Gastroesophageal sphincter (tissue), 4 donors: ENCODE measurements around the gene DCP1B. TPM values are rescaled to one million over a fixed set of nuclear protein-coding genes. Genes with fewer than 3 reads are reported as not detected.

ENCODE experiments used
- ATAC-seq: fragments of 150-250 bp; one replicate; pipeline ENCODE4 v1.9.1; 2016; ENCODE audit warnings: mild to moderate bottlenecking, moderate library complexity
- H3K27ac ChIP-seq, 4 donors: fragments of 200-600 bp; sonication (generic) in 3 of 4; 1 replicate in 3 of 4; 2 replicates in 1 of 4; pipeline ENCODE4 v1.5.1; 2016 to 2019
- H3K27me3 ChIP-seq: fragments of 200-600 bp; sonication (generic); one replicate; pipeline ENCODE4 v1.5.1; 2019
- H3K36me3 ChIP-seq, 2 donors: fragments of 200-600 bp; sonication (generic); one replicate each; pipeline ENCODE4 v1.5.1; 2019; ENCODE audit warnings: control low read depth in 1 of 2
- H3K4me1 ChIP-seq, 3 donors: fragments of 200-600 bp; sonication (generic); 1 replicate in 2 of 3; 2 replicates in 1 of 3; pipeline ENCODE4 v1.5.1; 2016 to 2019; ENCODE audit warnings: control low read depth in 2 of 3
- H3K4me3 ChIP-seq, 2 donors: fragments of 200-600 bp; sonication (generic); one replicate each; pipeline ENCODE4 v1.5.1; 2019; ENCODE audit warnings: mild to moderate bottlenecking in 1 of 2, moderate library complexity in 1 of 2
- H3K9me3 ChIP-seq, 3 donors: fragments of 200-600 bp; sonication (generic); one replicate each; pipeline ENCODE4 v1.5.1; 2017 to 2019; ENCODE audit warnings: control low read depth in 2 of 3
- EP300 ChIP-seq: sonication (generic); formaldehyde crosslinking; IDR thresholded peaks from one replicate; pipeline ENCODE4 v1.6.1; 2017; ENCODE audit warnings: antibody characterized with exemption, mild to moderate bottlenecking
- POLR2A ChIP-seq, 2 donors: fragments of 450-650 bp; IDR thresholded peaks; one replicate each; pipeline ENCODE4 v1.6.1; 2017; ENCODE audit warnings: antibody characterized with exemption in 2 of 2, mild to moderate bottlenecking in 2 of 2, moderate library complexity in 1 of 2
- POLR2AphosphoS5 ChIP-seq: sonication (generic); formaldehyde crosslinking; IDR thresholded peaks from one replicate; pipeline ENCODE4 v1.6.1; 2017; ENCODE audit warnings: antibody characterized with exemption
- WGBS, 2 donors: methylation state at CpG; one replicate each; pipeline ENCODE4 v1.1.5; 2018; ENCODE audit warnings: low coverage in 1 of 2; 5-methylcytosine and 5-hydroxymethylcytosine counted together
- total RNA-seq, 4 donors: library from RNA; depleted of rRNA; stranded (reverse); fragments of >200 nt; gene quantifications; one replicate each; pipeline ENCODE4 v1.1.0, GENCODE V29; 2016
- TF ChIP-seq, protein P1 (sequence below), 4 experiments: fragments of 200-600 bp in 2 of 4; fragments of 450-650 bp in 2 of 4; sonication (generic) in 1 of 4; IDR thresholded peaks; one replicate each; pipeline ENCODE4 v1.5.1; 2017 to 2019; ENCODE audit warnings: antibody characterized with exemption in 4 of 4, mild to moderate bottlenecking in 2 of 4, moderate library complexity in 2 of 4

DCP1B gene
- total RNA-seq, 4 donors from 2014 or later = 26.1 to 30.4 (median 27.9) TPM

DNA sequence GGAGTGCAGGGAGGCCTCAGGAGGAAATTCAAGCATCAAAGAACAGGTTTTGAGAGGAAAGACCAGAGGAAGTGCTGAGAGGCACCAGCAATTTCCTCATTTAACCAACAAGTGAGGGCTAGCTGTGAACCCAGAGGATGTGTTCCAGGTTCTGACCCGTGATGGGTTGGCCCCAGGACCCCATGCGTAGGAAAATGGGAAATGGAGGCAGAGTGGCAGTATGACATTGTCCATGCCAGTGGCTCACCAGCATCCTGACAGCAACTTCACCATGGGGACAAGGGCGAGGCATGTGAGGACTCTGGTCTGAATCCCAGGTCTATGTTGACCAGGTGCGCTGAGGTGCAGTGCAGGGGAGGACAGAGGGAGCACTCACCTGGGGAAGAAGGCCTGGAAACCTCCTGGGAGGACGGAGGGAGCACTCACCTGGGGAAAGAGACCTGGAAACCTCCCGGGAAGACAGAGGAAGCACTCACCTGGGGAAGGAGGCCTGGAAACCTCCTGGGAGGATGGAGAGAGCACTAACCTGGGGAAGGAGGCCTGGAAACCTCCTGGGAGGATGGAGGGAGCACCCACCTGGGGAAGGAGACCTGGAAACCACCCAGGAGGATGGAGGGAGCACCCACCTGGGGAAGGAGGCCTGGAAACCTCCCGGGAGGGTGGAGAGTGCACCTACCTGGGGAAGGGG, 79.1 kb downstream of the DCP1B start:
- Histone ChIP-seq H3K4me3 (no peak overlapping the region), H3K4me1 (peaks cover 0 to 52% (median 16%) of the 10 kb centered on the region in 3 donors), H3K27me3 (no peaks in the 10 kb centered on the region), H3K9me3 (no peaks in the 10 kb centered on the region), H3K36me3 (no peaks in the 10 kb centered on the region), H3K27ac (peak overlapping the region in 3 of 4 donors; percentile 34 to 59 (median 57))
- no peak for ATAC-seq
- no peak for TF ChIP-seq EP300
- TF ChIP-seq, protein P1, sequence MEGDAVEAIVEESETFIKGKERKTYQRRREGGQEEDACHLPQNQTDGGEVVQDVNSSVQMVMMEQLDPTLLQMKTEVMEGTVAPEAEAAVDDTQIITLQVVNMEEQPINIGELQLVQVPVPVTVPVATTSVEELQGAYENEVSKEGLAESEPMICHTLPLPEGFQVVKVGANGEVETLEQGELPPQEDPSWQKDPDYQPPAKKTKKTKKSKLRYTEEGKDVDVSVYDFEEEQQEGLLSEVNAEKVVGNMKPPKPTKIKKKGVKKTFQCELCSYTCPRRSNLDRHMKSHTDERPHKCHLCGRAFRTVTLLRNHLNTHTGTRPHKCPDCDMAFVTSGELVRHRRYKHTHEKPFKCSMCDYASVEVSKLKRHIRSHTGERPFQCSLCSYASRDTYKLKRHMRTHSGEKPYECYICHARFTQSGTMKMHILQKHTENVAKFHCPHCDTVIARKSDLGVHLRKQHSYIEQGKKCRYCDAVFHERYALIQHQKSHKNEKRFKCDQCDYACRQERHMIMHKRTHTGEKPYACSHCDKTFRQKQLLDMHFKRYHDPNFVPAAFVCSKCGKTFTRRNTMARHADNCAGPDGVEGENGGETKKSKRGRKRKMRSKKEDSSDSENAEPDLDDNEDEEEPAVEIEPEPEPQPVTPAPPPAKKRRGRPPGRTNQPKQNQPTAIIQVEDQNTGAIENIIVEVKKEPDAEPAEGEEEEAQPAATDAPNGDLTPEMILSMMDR (IDR thresholded peaks at IDR 0.05) = no peak
- TF ChIP-seq POLR2A (IDR thresholded peaks at IDR 0.05) = no peak
- TF ChIP-seq POLR2AphosphoS5 = no peak
- WGBS, 2 donors = 72 to 76% methylated on average over 4 to 6 of the region's 7 CpGs

DNA sequence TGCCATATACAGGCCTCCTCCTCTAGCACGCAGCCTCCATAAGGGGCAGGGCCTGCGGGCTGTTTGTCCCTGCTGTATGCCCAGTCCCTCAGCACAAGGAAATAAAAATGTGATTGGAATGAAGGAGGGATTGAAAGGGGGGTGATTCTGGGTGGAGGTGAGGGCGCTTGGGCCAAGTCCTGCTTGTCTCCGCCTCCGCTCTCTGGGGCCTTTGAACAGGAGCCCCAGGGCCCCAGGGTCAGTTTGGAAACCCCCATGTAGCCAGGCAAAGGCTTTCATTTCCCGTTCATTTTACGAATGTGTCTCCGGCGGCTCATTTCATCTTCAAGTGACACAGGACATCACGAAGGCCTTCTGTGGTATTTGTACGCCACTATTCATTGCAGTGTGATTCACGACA, 81.3 kb downstream of the DCP1B start:
- no peak overlapping the region for H3K27ac ChIP-seq
- no peak overlapping the region for H3K4me3 ChIP-seq
- H3K4me1 ChIP-seq = peaks cover 0 to 40% (median 11%) of the 10 kb centered on the region in 3 donors
- no peaks in the 10 kb centered on the region for H3K27me3 ChIP-seq
- TF ChIP-seq, protein P1 (IDR thresholded peaks at IDR 0.05) = no peak
- no peak for TF ChIP-seq EP300
- TF ChIP-seq POLR2A (IDR thresholded peaks at IDR 0.05) = no peak
- TF ChIP-seq POLR2AphosphoS5 = no peak
- no peaks in the 10 kb centered on the region for H3K9me3 ChIP-seq
- ATAC-seq = no peak
- WGBS, 2 donors = 94% methylated on average over 9 of the region's 12 CpGs; no CpG with 5 or more reads in 1 of the 2 donors
- H3K36me3 ChIP-seq = no peaks in the 10 kb centered on the region

DNA sequence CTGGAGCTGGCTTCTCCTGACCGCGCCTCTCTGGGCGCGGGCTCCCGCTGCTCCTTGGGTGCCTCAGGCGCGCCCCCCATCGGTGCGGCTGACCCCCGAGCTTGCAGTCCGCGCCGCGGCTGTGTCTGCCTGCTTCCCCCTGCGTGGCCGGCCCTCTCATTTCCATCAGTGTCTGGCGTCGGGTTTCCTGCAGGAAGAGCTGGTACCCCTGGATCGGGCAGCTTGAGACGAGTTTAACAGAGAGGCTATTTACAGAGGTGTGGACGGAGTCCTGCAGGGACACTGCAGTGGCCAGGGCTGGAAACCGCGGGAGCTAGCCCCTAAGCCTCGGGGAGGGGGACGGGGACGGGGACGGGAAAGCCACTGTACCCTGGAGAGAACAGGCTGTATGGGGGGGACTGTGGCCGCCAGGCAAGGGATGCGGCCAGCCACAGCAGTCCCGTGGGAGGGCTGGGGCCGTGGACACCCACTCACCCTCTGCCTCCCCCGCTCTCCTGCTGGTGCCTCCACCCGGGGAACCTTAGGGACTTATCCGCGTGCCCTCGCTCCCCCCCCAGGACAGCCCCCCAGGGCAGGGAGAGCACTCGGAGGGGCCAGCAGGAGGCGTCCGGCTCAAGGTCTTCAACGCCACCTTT, 82.1 kb downstream of the DCP1B start:
- WGBS, 2 donors = 80 to 98% methylated on average over 4 to 15 of the region's 40 CpGs
- ATAC-seq = no peak

DNA sequence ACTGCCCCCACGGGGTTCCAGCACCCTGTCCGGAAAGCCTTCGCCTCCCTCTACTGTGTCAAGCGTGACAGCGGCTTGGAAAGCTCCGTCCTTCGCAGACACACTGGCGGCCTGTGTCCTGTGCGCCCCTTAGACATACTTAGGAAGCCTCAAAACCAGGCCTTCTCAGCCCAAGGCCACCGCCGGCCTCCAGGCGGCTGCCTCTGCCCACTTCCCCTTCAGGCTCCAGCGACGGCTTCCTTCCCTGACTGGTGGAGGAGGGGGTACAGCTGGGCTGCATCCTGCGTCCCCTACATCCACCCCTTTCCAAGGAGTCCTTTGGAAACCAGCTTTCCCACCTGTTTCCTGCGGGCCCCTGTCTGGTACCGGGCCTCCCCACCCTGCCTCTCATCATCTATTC, 83.3 kb downstream of the DCP1B start:
- TF ChIP-seq POLR2A (IDR thresholded peaks at IDR 0.05) (no peak), EP300 (no peak), POLR2AphosphoS5 (no peak)
- TF ChIP-seq, protein P1 (IDR thresholded peaks at IDR 0.05) = no peak
- peaks cover 0 to 32% (median 9%) of the 10 kb centered on the region in 3 donors for H3K4me1 ChIP-seq
- H3K36me3 ChIP-seq = no peaks in the 10 kb centered on the region
- WGBS, 2 donors = 40 to 89% methylated on average over 2 to 8 of the region's 17 CpGs
- H3K27me3 ChIP-seq = no peaks in the 10 kb centered on the region
- no peak for ATAC-seq
- H3K4me3 ChIP-seq = no peak overlapping the region
- H3K27ac ChIP-seq = no peak overlapping the region
- no peaks in the 10 kb centered on the region for H3K9me3 ChIP-seq

More for the DNA sequence above, 82.1 kb downstream of the DCP1B start:
- H3K27ac ChIP-seq = no peak overlapping the region
- no peaks in the 10 kb centered on the region for H3K9me3 ChIP-seq
- no peaks in the 10 kb centered on the region for H3K36me3 ChIP-seq
- TF ChIP-seq, protein P1 (IDR thresholded peaks at IDR 0.05) = peak in 1 of 4 experiments; percentile 17
- no peak for TF ChIP-seq POLR2A (IDR thresholded peaks at IDR 0.05)
- H3K4me3 ChIP-seq = no peak overlapping the region
- peaks cover 0 to 36% (median 6%) of the 10 kb centered on the region in 3 donors for H3K4me1 ChIP-seq
- H3K27me3 ChIP-seq = no peaks in the 10 kb centered on the region

DNA sequence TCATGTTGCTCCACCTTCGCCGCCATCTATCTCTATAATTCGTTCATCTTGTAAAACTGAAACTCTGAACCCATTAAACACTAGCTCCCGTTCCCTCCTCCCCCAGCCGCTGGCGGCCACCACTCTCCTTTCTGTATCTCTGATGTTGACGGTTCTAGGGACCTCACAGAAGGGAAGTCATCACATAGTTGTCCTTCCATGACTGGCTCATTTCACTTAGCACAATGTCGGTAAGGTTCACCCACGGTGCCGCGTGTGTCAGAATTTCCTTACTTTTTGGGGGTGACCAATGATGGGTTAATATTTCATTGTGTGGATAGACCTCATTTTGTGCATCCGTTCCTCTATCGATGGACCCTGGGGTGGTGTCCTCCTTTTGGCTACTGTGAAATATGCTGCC, 83.8 kb downstream of the DCP1B start:
- Histone ChIP-seq H3K27ac (no peak overlapping the region), H3K27me3 (no peaks in the 10 kb centered on the region), H3K4me3 (no peak overlapping the region), H3K9me3 (no peaks in the 10 kb centered on the region), H3K36me3 (no peaks in the 10 kb centered on the region), H3K4me1 (peaks cover 0 to 27% (median 9%) of the 10 kb centered on the region in 3 donors)
- 91 to 98% methylated on average over 8 to 12 of the region's 13 CpGs for WGBS, 2 donors
- no peak for ATAC-seq
- TF ChIP-seq, protein P1 (IDR thresholded peaks at IDR 0.05) = no peak
- TF ChIP-seq POLR2AphosphoS5 (no peak), POLR2A (IDR thresholded peaks at IDR 0.05) (no peak), EP300 (no peak)
